GM12878 (cell line): ENCODE measurements around the gene HSD11B1L. TPM values are rescaled to one million over a fixed set of nuclear protein-coding genes. Genes with fewer than 3 reads are reported as not detected.

Experiments
- ATAC-seq: fragments of 200-7000 bp; cut with Tn5 transposase; 3 replicates; pipeline ENCODE4 v1.9.1; 2020; ENCODE audit warnings: mild to moderate bottlenecking, moderate library complexity
- BruUV-seq: library from RNA; stranded (reverse); fragments of 400-500 nt; replicated peaks from 2 replicates; lab custom pipeline; 2021; lab: Mats Ljungman, UMichigan
- CTCF ChIA-PET: fragments of 300-600 bp; sonication (Branson Sonifier 250); formaldehyde crosslinking; extraction: SDS; loops from one replicate; lab custom pipeline; 2021; ENCODE audit warnings: inconsistent platforms; lab: Yijun Ruan, JAX
- POLR2A ChIA-PET: fragments of 350-600 bp; formaldehyde crosslinking; extraction: SDS; loops from one replicate; lab custom pipeline; 2021; ENCODE audit warnings: inconsistent platforms; lab: Charles Lee
- RAD21 ChIA-PET: fragments of 300-600 bp; sonication (Branson Sonifier 250); formaldehyde crosslinking; loops from one replicate; lab custom pipeline; 2023; ENCODE audit warnings: antibody characterized with exemption; ENCODE audit not compliant: unreplicated experiment; lab: Charles Lee
- SMC1A ChIA-PET: fragments of 300-600 bp; sonication (Branson Sonifier 250); formaldehyde crosslinking; loops from one replicate; lab custom pipeline; 2023; ENCODE audit not compliant: unreplicated experiment, uncharacterized antibody; lab: Charles Lee
- DNase-seq: peaks from one replicate; pipeline ENCODE4 v3.0.0-alpha.2; 2011; ENCODE audit warnings: low read depth, low spot score
- FAIRE-seq: peaks from 3 replicates; lab custom pipeline; 2011; peaks lifted over from hg19 to GRCh38; lab: Jason Lieb, UNC
- H2AFZ ChIP-seq: 2 replicates; pipeline ENCODE4 v1.6.0; 2011; ENCODE audit warnings: low read depth, low read length, control low read depth; ENCODE audit not compliant: control insufficient read depth
- H3K27ac ChIP-seq: 2 replicates; pipeline ENCODE4 v1.5.1; 2011; ENCODE audit warnings: control low read depth; ENCODE audit not compliant: control insufficient read depth, insufficient read depth
- H3K27me3 ChIP-seq, 2 experiments: replicated peaks in 1 of 2; 2 replicates each; pipeline versions ENCODE4 v1.6.0 to v1.6.1; 2011; ENCODE audit warnings: low read length in 1 of 2; ENCODE audit not compliant: control insufficient read depth in 2 of 2, insufficient read depth in 2 of 2
- H3K36me3 ChIP-seq, 2 experiments: 2 replicates each; pipeline ENCODE4 v1.5.1; 2011; ENCODE audit warnings: low read length in 1 of 2; ENCODE audit not compliant: control insufficient read depth in 2 of 2, insufficient read depth in 2 of 2
- H3K4me1 ChIP-seq: 2 replicates; pipeline ENCODE4 v1.6.1; 2011; ENCODE audit warnings: mild to moderate bottlenecking, low read length, moderate library complexity, mixed read lengths; ENCODE audit not compliant: control insufficient read depth, insufficient read depth
- H3K4me2 ChIP-seq: 2 replicates; pipeline ENCODE4 v1.6.0; 2011; ENCODE audit warnings: control low read depth; ENCODE audit not compliant: control insufficient read depth, insufficient read depth
- H3K4me3 ChIP-seq: fragments of 200-600 bp; sonication (generic); 2 replicates; pipeline ENCODE4 v1.5.1; 2016
- H3K79me2 ChIP-seq: 2 replicates; pipeline ENCODE4 v1.6.0; 2011; ENCODE audit warnings: low read length; ENCODE audit not compliant: control insufficient read depth, insufficient read depth
- H3K9ac ChIP-seq: 2 replicates; pipeline ENCODE4 v1.8.0; 2011; ENCODE audit warnings: low read length, control low read depth, mixed read lengths; ENCODE audit not compliant: control insufficient read depth, insufficient read depth
- H3K9me3 ChIP-seq: replicated peaks from 3 replicates; pipeline ENCODE4 v1.5.1; 2011; ENCODE audit warnings: mild to moderate bottlenecking, low read length; ENCODE audit not compliant: control insufficient read depth, insufficient read depth
- H4K20me1 ChIP-seq: 2 replicates; pipeline ENCODE4 v1.6.0; 2011; ENCODE audit not compliant: control insufficient read depth, insufficient read depth
- BCL3 ChIP-seq: IDR thresholded peaks from 2 replicates; pipeline ENCODE4 v1.6.1; 2011; ENCODE audit warnings: borderline replicate concordance, low read depth, mild to moderate bottlenecking, moderate library complexity, low read length; ENCODE audit not compliant: insufficient read depth, poor library complexity, severe bottlenecking
- CREB1 ChIP-seq: IDR thresholded peaks from 2 replicates; pipeline ENCODE4 v1.6.1; 2012; ENCODE audit warnings: low read depth, mild to moderate bottlenecking, inconsistent platforms
- ELK1 ChIP-seq: IDR thresholded peaks from 2 replicates; pipeline ENCODE4 v1.6.1; 2012; ENCODE audit warnings: low read depth, low read length, improper control_type of control experiment
- ETV6 ChIP-seq, 2 experiments: fragments of 450-650 bp in 1 of 2; IDR thresholded peaks in 1 of 2; conservative IDR thresholded peaks in 1 of 2; 2 replicates each; pipeline ENCODE4 v1.6.1; 2014; ENCODE audit warnings: antibody characterized with exemption in 1 of 2, borderline replicate concordance in 1 of 2, low read depth in 1 of 2, mild to moderate bottlenecking in 1 of 2, moderate library complexity in 1 of 2
- POLR2A ChIP-seq: IDR thresholded peaks from 2 replicates; pipeline ENCODE4 v1.6.1; 2011; ENCODE audit warnings: low read depth, mild to moderate bottlenecking, low read length
- POLR2AphosphoS5 ChIP-seq: IDR thresholded peaks from 2 replicates; pipeline ENCODE4 v1.6.1; 2011; ENCODE audit warnings: mild to moderate bottlenecking, low read length, inconsistent platforms
- SMARCA5 ChIP-seq: fragments of 450-650 bp; IDR thresholded peaks from 2 replicates; pipeline ENCODE4 v1.6.1; 2017; ENCODE audit warnings: mild to moderate bottlenecking
- WGBS: methylation state at CpG from one replicate; pipeline ENCODE4 v1.1.6; 2016; ENCODE audit warnings: low lambda C conversion rate; ENCODE audit not compliant: insufficient replicate concordance, insufficient coverage; ENCODE audit errors: missing lambda C conversion rate; 5-methylcytosine and 5-hydroxymethylcytosine counted together
- in situ Hi-C: fragments of 300-500 bp; cut with MboI; formaldehyde crosslinking; loops from 9 replicates; pipeline ENCODE4 v1.14.3; 2018; ENCODE audit warnings: mixed read lengths
- intact Hi-C: fragments of 100-400 bp; cut with micrococcal nuclease; formaldehyde crosslinking; loops from one replicate; pipeline ENCODE4 v1.14.2; 2022; ENCODE audit not compliant: unreplicated experiment
- polyA plus RNA-seq, 11 experiments: library from polyadenylated mRNA; depleted of rRNA in 4 of 11; unstranded in 6 of 11; stranded (reverse) in 5 of 11; fragments of >200 nt; fragmentation: Nextera tagmentation in 4 of 11; fragmentation: Illumina TruSeq in 1 of 11; extraction: Ambion mirVana in 4 of 11; extraction: Trizol in 1 of 11; gene quantifications; 1 replicate in 1 of 11; 2 replicates in 10 of 11; pipeline versions ENCODE4 v1.2.1 to v1.2.3, GENCODE V29; 2011 to 2016; ENCODE audit warnings: inconsistent platforms in 2 of 11, missing spikeins in 2 of 11, low read depth in 1 of 11
- total RNA-seq, 4 experiments: library from RNA; depleted of rRNA in 3 of 4; stranded (reverse); fragments of >200 nt in 3 of 4; fragmentation: Illumina TruSeq in 1 of 4; extraction: Trizol in 1 of 4; gene quantifications; 2 replicates each; pipeline versions ENCODE4 v1.2.1 to v1.2.3, GENCODE V29; 2013 to 2021

HSD11B1L gene
- total and polyA plus RNA-seq, 10 of the 15 experiments (the other 5 are each of a cell fraction or from before 2014, with no cell fraction given) = 0.29 to 1.8 (median 1.1) TPM; not detected in 1

GRCh38 chr19:5697022-5697889 is 16.4 kb downstream of the HSD11B1L start:
- ChIA-PET CTCF (interaction anchor here (3.4 kb wide), 1 partner anchor 8 kb away, joined by 18 read pairs; the partner anchor contains the start of gene RPL36), SMC1A (no interaction called here), RAD21 (no interaction called here), POLR2A (interaction anchor here (0.6 kb wide), 1 partner anchor 452 kb away, joined by 4 read pairs; no protein-coding TSS in a partner anchor)
- WGBS = 76% methylated on average over 22 of the region's 25 CpGs
- Histone ChIP-seq H3K79me2 (peaks cover 24% of the 10 kb centered on the region), H3K4me3 (no peak overlapping the region), H3K4me1 (peaks cover 10% of the 10 kb centered on the region), H3K27me3 (no peaks in the 10 kb centered on the region), H3K4me2 (no peak overlapping the region), H3K27ac (no peak overlapping the region), H4K20me1 (no peaks in the 10 kb centered on the region; the same call in 1 of the 2 replicates), H2AFZ (no peak overlapping the region), H3K36me3 (peaks cover 17 to 59% of the 10 kb centered on the region in 2 experiments), H3K9ac (no peak overlapping the region), H3K9me3 (no peaks in the 10 kb centered on the region)
- no TSS peak for BruUV-seq
- intact Hi-C loops = no loop called here
- in situ Hi-C loops = no loop called here
- FAIRE-seq (no peak), DNase-seq (no peak), ATAC-seq (no peak)
- no peak for TF ChIP-seq CREB1
- no peak for TF ChIP-seq SMARCA5
- no peak for TF ChIP-seq ETV6 (conservative IDR thresholded peaks at IDR 0.05 in 1 of 2, IDR thresholded peaks at IDR 0.05 in 1 of 2; ENCODE audit: borderline replicate concordance in 1 of 2, low read depth in 1 of 2)
- TF ChIP-seq POLR2AphosphoS5 = peak; percentile 25; the same call in 1 of the 2 replicates
- TF ChIP-seq BCL3 = peak; percentile 66
- TF ChIP-seq ELK1 = no peak
- peak; percentile 43 for TF ChIP-seq POLR2A
